HG02623 (cell line): Measurements from ENCODE around the gene VSIG8.
"Not testable (repeated sequence)": the region's sequence is repeated elsewhere in the genome, so short reads cannot be mapped to it uniquely, and the experiment has no call there.

Source experiments
- ATAC-seq: cut with Tn5 transposase; IDR thresholded peaks from one replicate; pipeline ENCODE4 v1.9.1; 2021; ENCODE audit warnings: moderate library complexity; ENCODE audit not compliant: unreplicated experiment

VSIG8 gene

GRCh38 chr1:159862557-159862956 lies at the start of gene VSIG8:
TSS of gene VSIG8 (minus strand) at chr1:159862657. CDS start at chr1:159862521, 136 bp downstream.
- ATAC-seq, result no peak

- ATAC-seq, result no peak
Observed at GRCh38 chr1:159911326-159912070, 49.0 kb upstream of the VSIG8 start.

- ATAC-seq, result no peak
Observed at GRCh38 chr1:159908031-159908940, 45.8 kb upstream of the VSIG8 start.

GRCh38 chr1:159906960-159907359 lies 44.5 kb upstream of the VSIG8 start:
- no peak for ATAC-seq

GRCh38 chr1:159904036-159904435 lies 41.6 kb upstream of the VSIG8 start:
- ATAC-seq, result not testable (repeated sequence)

GRCh38 chr1:159902541-159902940 lies 40.1 kb upstream of the VSIG8 start:
- no peak for ATAC-seq

- ATAC-seq, result no peak
Observed at GRCh38 chr1:159900755-159901360, 38.4 kb upstream of the VSIG8 start.

- ATAC-seq, result no peak
Observed at GRCh38 chr1:159900086-159900680, 37.7 kb upstream of the VSIG8 start, which contains the start of gene CFAP45. TSS of gene CFAP45 (minus strand) at chr1:159900165. CDS start at chr1:159900098, 67 bp downstream.

GRCh38 chr1:159899634-159900033 lies 37.2 kb upstream of the VSIG8 start:
- not testable (repeated sequence) for ATAC-seq

- no peak for ATAC-seq
Observed at GRCh38 chr1:159898527-159898926, 36.1 kb upstream of the VSIG8 start.

GRCh38 chr1:159897962-159898361 lies 35.5 kb upstream of the VSIG8 start:
- ATAC-seq, result no peak

GRCh38 chr1:159896546-159896930 lies 34.1 kb upstream of the VSIG8 start:
- ATAC-seq, result no peak

- ATAC-seq, result no peak
Observed at GRCh38 chr1:159895836-159896545, 33.5 kb upstream of the VSIG8 start.

GRCh38 chr1:159895286-159895685 lies 32.8 kb upstream of the VSIG8 start:
- no peak for ATAC-seq

- no peak for ATAC-seq
Observed at GRCh38 chr1:159892944-159893343, 30.5 kb upstream of the VSIG8 start.

- peak; percentile 66 for ATAC-seq
Observed at GRCh38 chr1:159891275-159892157, 29.1 kb upstream of the VSIG8 start.

- no peak for ATAC-seq
Observed at GRCh38 chr1:159890390-159890789, 27.9 kb upstream of the VSIG8 start.

GRCh38 chr1:159889821-159890252 lies 27.4 kb upstream of the VSIG8 start:
- peak; percentile 93 for ATAC-seq

GRCh38 chr1:159889202-159889601 lies 26.7 kb upstream of the VSIG8 start:
- no peak for ATAC-seq
